ENCODE data around the gene PLCH1. TPM values are rescaled to one million over a fixed set of nuclear protein-coding genes. Genes with fewer than 3 reads are reported as not detected.

PLCH1 gene
- total and polyA plus RNA-seq, 2 donors (not counting 1 experiment from before 2014, with no cell fraction given), result 0.27 TPM; not detected in 1

DNA sequence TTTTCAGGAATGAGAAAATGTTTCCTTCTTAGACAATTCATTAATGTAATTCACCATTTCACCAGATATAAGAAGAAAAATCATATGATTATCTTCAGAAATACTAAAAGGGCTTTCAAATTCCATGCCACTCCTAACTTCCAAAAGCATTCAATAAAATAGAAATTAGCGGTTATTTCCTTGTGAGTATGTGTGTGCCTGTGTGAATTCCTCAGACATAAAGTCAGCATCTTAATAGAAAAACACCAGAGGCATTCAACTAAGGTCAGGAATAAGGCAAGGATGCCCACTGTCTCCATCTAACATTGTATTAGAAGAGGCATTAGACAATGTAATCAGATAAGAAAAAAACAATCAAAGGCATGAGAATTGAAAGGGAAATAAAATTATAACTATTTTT is 88.4 kb downstream of the PLCH1 start:
- no CpG with 5 or more reads among the region's 1 CpG for WGBS (ENCODE audit: insufficient coverage)
- DNase-seq, result no peak
- Histone ChIP-seq H3K9me3 (ENCODE audit: control extremely low read depth in 1 of 3, control insufficient read depth in 2 of 3, insufficient read depth in 1 of 3, low read length in 2 of 3) (no peaks in the 10 kb centered on the region), H3K9ac (ENCODE audit: low read length) (no peak overlapping the region), H3K4me3 (ENCODE audit: control extremely low read depth in 1 of 5, extremely low read depth in 1 of 5, insufficient read depth in 1 of 5, low read depth in 2 of 5, low read length in 4 of 5) (no peak overlapping the region), H3K36me3 (replicated peaks in 1 of 2; ENCODE audit: control extremely low read depth in 1 of 2, control insufficient read depth in 1 of 2, extremely low read depth in 1 of 2, insufficient read depth in 2 of 2, low read length in 1 of 2) (no peaks in the 10 kb centered on the region), H3K27ac (ENCODE audit: low read length in 2 of 2) (no peak overlapping the region), H3K27me3 (replicated peaks in 1 of 4; ENCODE audit: control extremely low read depth in 1 of 4, control insufficient read depth in 3 of 4, insufficient read depth in 4 of 4, low read length in 3 of 4) (no peaks in the 10 kb centered on the region), H3K4me2 (replicated peaks; ENCODE audit: low read depth, low read length, poor library complexity, severe bottlenecking) (no peak overlapping the region), H4K20me1 (ENCODE audit: control insufficient read depth, insufficient read depth, low read length, poor library complexity, severe bottlenecking) (no peaks in the 10 kb centered on the region), H2AFZ (ENCODE audit: insufficient read depth, low read depth, low read length, poor library complexity, severe bottlenecking) (no peak overlapping the region), H3K4me1 (ENCODE audit: control insufficient read depth in 2 of 2, insufficient read depth in 2 of 2, low read length in 2 of 2) (no peaks in the 10 kb centered on the region), H3K79me2 (ENCODE audit: control insufficient read depth, insufficient read depth, low read length) (no peaks in the 10 kb centered on the region)
- no peak for ATAC-seq (ENCODE audit: low read depth)
- no peak for TF ChIP-seq EZH2 (IDR thresholded peaks at IDR 0.05; ENCODE audit: borderline replicate concordance, insufficient read depth, low read depth, low read length, poor library complexity, severe bottlenecking)
- TF ChIP-seq CTCF (IDR thresholded peaks at IDR 0.05), result no peak
- CTCF ChIA-PET, result no interaction called here
- no peaks in the 10 kb centered on the region for H3K9me3 Mint-ChIP-seq (ENCODE audit: insufficient read depth)
- H3K27ac Mint-ChIP-seq, result no peak overlapping the region
- POLR2A ChIA-PET, result interaction anchor here (0.6 kb wide), 1 partner anchor 9 kb away, joined by 9 read pairs; no protein-coding TSS in a partner anchor
- no peaks in the 10 kb centered on the region for H3K4me1 Mint-ChIP-seq
- intact Hi-C loops (cut with micrococcal nuclease), result no loop called here
- no peaks in the 10 kb centered on the region for H3K27me3 Mint-ChIP-seq
- no peak overlapping the region for H3K4me3 Mint-ChIP-seq

- Mint-ChIP-seq H3K9me3 (ENCODE audit: insufficient read depth) (no peaks in the 10 kb centered on the region), H3K4me3 (no peak overlapping the region), H3K4me1 (no peaks in the 10 kb centered on the region), H3K27ac (no peak overlapping the region), H3K27me3 (no peaks in the 10 kb centered on the region)
- ATAC-seq (ENCODE audit: low read depth) (no peak), DNase-seq (no peak)
- Histone ChIP-seq H3K4me1 (ENCODE audit: control insufficient read depth in 2 of 2, insufficient read depth in 2 of 2, low read length in 2 of 2) (no peaks in the 10 kb centered on the region), H4K20me1 (ENCODE audit: control insufficient read depth, insufficient read depth, low read length, poor library complexity, severe bottlenecking) (no peaks in the 10 kb centered on the region), H3K27me3 (replicated peaks in 1 of 4; ENCODE audit: control extremely low read depth in 1 of 4, control insufficient read depth in 3 of 4, insufficient read depth in 4 of 4, low read length in 3 of 4) (no peaks in the 10 kb centered on the region), H3K9me3 (ENCODE audit: control extremely low read depth in 1 of 3, control insufficient read depth in 2 of 3, insufficient read depth in 1 of 3, low read length in 2 of 3) (no peaks in the 10 kb centered on the region), H3K79me2 (ENCODE audit: control insufficient read depth, insufficient read depth, low read length) (no peaks in the 10 kb centered on the region), H3K4me2 (replicated peaks; ENCODE audit: low read depth, low read length, poor library complexity, severe bottlenecking) (no peak overlapping the region), H3K9ac (ENCODE audit: low read length) (no peak overlapping the region), H3K36me3 (replicated peaks in 1 of 2; ENCODE audit: control extremely low read depth in 1 of 2, control insufficient read depth in 1 of 2, extremely low read depth in 1 of 2, insufficient read depth in 2 of 2, low read length in 1 of 2) (no peaks in the 10 kb centered on the region), H3K27ac (ENCODE audit: low read length in 2 of 2) (no peak overlapping the region), H2AFZ (ENCODE audit: insufficient read depth, low read depth, low read length, poor library complexity, severe bottlenecking) (no peak overlapping the region), H3K4me3 (ENCODE audit: control extremely low read depth in 1 of 5, extremely low read depth in 1 of 5, insufficient read depth in 1 of 5, low read depth in 2 of 5, low read length in 4 of 5) (no peak overlapping the region)
- CTCF ChIA-PET, result no interaction called here
- TF ChIP-seq EZH2 (IDR thresholded peaks at IDR 0.05; ENCODE audit: borderline replicate concordance, insufficient read depth, low read depth, low read length, poor library complexity, severe bottlenecking), result no peak
- no peak for TF ChIP-seq CTCF (IDR thresholded peaks at IDR 0.05)
- POLR2A ChIA-PET, result no interaction called here
- 92% methylated on average over 3 of the region's 3 CpGs for WGBS (ENCODE audit: insufficient coverage)
- intact Hi-C loops (cut with micrococcal nuclease), result no loop called here
Observed at GRCh38 chr3:155651489-155652218, 93.2 kb downstream of the PLCH1 start.

Measured in B cell (primary cell).